H1 (cell line): ENCODE measurements around the gene TPM1. TPM values are rescaled to one million over a fixed set of nuclear protein-coding genes. Genes with fewer than 3 reads are reported as not detected.

Experiments
- CTCF ChIA-PET: fragments of 300-600 bp; sonication (Branson Sonifier 250); formaldehyde crosslinking; loops from one replicate; lab custom pipeline; 2021; ENCODE audit not compliant: partially characterized antibody; lab: Charles Lee
- POLR2A ChIA-PET: fragments of 300-600 bp; sonication (Branson Sonifier 250); formaldehyde crosslinking; loops from one replicate; lab custom pipeline; 2021; ENCODE audit warnings: inconsistent platforms; ENCODE audit not compliant: partially characterized antibody; lab: Charles Lee
- DNase-seq, 2 experiments: peaks; one replicate each; pipeline versions ENCODE4 v3.0.0 to v3.0.0-alpha.2; 2010 to 2022; ENCODE audit warnings: low spot score in 2 of 2, low read depth in 1 of 2, mixed read lengths in 1 of 2
- FAIRE-seq: peaks from 2 replicates; lab custom pipeline; 2011; peaks lifted over from hg19 to GRCh38; lab: Jason Lieb, UNC
- H2AFZ ChIP-seq: 2 replicates; pipeline ENCODE4 v1.8.1; 2012; ENCODE audit warnings: low read length, inconsistent platforms
- H2AK5ac ChIP-seq: 2 replicates; pipeline ENCODE4 v1.6.1; 2013; ENCODE audit warnings: low read depth, low read length
- H2BK120ac ChIP-seq: replicated peaks from 2 replicates; pipeline ENCODE3; 2013; ENCODE audit warnings: low read depth, low read length, inconsistent platforms
- H2BK12ac ChIP-seq: 2 replicates; pipeline ENCODE4 v1.6.1; 2013; ENCODE audit warnings: low read depth, low read length
- H2BK15ac ChIP-seq: 2 replicates; pipeline ENCODE4 v1.6.1; 2013; ENCODE audit warnings: low read length
- H2BK20ac ChIP-seq: 2 replicates; pipeline ENCODE4 v1.6.1; 2013; ENCODE audit warnings: low read length
- H2BK5ac ChIP-seq: 2 replicates; pipeline ENCODE4 v1.6.1; 2013; ENCODE audit warnings: low read depth, low read length
- H3K14ac ChIP-seq: 2 replicates; pipeline ENCODE4 v1.6.1; 2013; ENCODE audit warnings: inconsistent platforms; ENCODE audit not compliant: insufficient read length
- H3K18ac ChIP-seq: 2 replicates; pipeline ENCODE4 v1.6.1; 2013; ENCODE audit warnings: low read length; ENCODE audit errors: extremely low read depth
- H3K23ac ChIP-seq: 2 replicates; pipeline ENCODE4 v1.6.1; 2013; ENCODE audit warnings: inconsistent platforms; ENCODE audit not compliant: insufficient read length
- H3K23me2 ChIP-seq: 2 replicates; pipeline ENCODE4 v1.6.1; 2013; ENCODE audit warnings: low read depth, low read length
- H3K27ac ChIP-seq: 2 replicates; pipeline ENCODE4 v1.6.1; 2011; ENCODE audit warnings: low read depth, low read length, inconsistent platforms
- H3K27me3 ChIP-seq, 4 experiments: replicated peaks in 1 of 4; 1 replicate in 1 of 4; 2 replicates in 3 of 4; pipeline versions ENCODE4 v1.6.1 to v1.8.1; 2011 to 2013; ENCODE audit warnings: low read length in 3 of 4, mild to moderate bottlenecking in 3 of 4, inconsistent platforms in 2 of 4, mixed read lengths in 2 of 4, moderate library complexity in 1 of 4; ENCODE audit not compliant: control insufficient read depth in 3 of 4, insufficient read depth in 3 of 4; ENCODE audit errors: extremely low read depth in 1 of 4
- H3K36me3 ChIP-seq, 4 experiments: 2 replicates each; pipeline versions ENCODE4 v1.6.1 to v1.8.1; 2011 to 2013; ENCODE audit warnings: mild to moderate bottlenecking in 4 of 4, low read length in 3 of 4, moderate library complexity in 2 of 4, control low read depth in 1 of 4, inconsistent platforms in 1 of 4; ENCODE audit not compliant: insufficient read depth in 4 of 4, control insufficient read depth in 2 of 4
- H3K4ac ChIP-seq: replicated peaks from 2 replicates; pipeline ENCODE3; 2013; ENCODE audit warnings: low read length, low read depth, mixed read lengths, inconsistent platforms; ENCODE audit not compliant: insufficient read length
- H3K4me1 ChIP-seq, 4 experiments: replicated peaks in 1 of 4; 1 replicate in 1 of 4; 2 replicates in 3 of 4; pipeline versions ENCODE4 v1.6.1 to v1.8.1; 2011 to 2013; ENCODE audit warnings: low read length in 3 of 4, inconsistent platforms in 2 of 4, mixed read lengths in 1 of 4; ENCODE audit not compliant: insufficient read depth in 4 of 4, control insufficient read depth in 3 of 4
- H3K4me2 ChIP-seq, 2 experiments: 2 replicates each; pipeline versions ENCODE4 v1.6.1 to v1.8.1; 2011 to 2013; ENCODE audit warnings: low read depth in 2 of 2, low read length in 2 of 2, control low read depth in 1 of 2, inconsistent platforms in 1 of 2, mild to moderate bottlenecking in 1 of 2; ENCODE audit not compliant: insufficient read depth in 1 of 2
- H3K4me3 ChIP-seq, 4 experiments: fragments of 200-600, 300-600 bp in 1 of 4; sonication (generic), shearing (Covaris generic), sonication (Bioruptor Twin) in 1 of 4; 2 replicates each; pipeline versions ENCODE4 v1.5.1 to v1.8.1; 2011 to 2016; ENCODE audit warnings: low read length in 4 of 4, low read depth in 3 of 4, control low read depth in 2 of 4, inconsistent platforms in 2 of 4, mild to moderate bottlenecking in 2 of 4, mixed read lengths in 1 of 4, moderate library complexity in 1 of 4; ENCODE audit not compliant: insufficient read depth in 2 of 4; ENCODE audit errors: extremely low read depth in 1 of 4
- H3K56ac ChIP-seq: replicated peaks from 2 replicates; pipeline ENCODE3; 2013; ENCODE audit warnings: low read depth, mild to moderate bottlenecking, mixed read lengths, low read length, inconsistent platforms; ENCODE audit not compliant: insufficient read length
- H3K79me1 ChIP-seq: 2 replicates; pipeline ENCODE4 v1.6.1; 2013; ENCODE audit warnings: low read depth, low read length, control low read depth
- H3K79me2 ChIP-seq, 2 experiments: 2 replicates each; pipeline versions ENCODE4 v1.6.1 to v1.8.1; 2012 to 2013; ENCODE audit warnings: low read length in 2 of 2, mild to moderate bottlenecking in 2 of 2, inconsistent platforms in 1 of 2; ENCODE audit not compliant: insufficient read depth in 2 of 2, control insufficient read depth in 1 of 2
- H3K9ac ChIP-seq, 4 experiments: replicated peaks in 1 of 4; 1 replicate in 1 of 4; 2 replicates in 3 of 4; pipeline versions ENCODE4 v1.6.1 to v1.8.1; 2011 to 2013; ENCODE audit warnings: low read depth in 3 of 4, low read length in 3 of 4, control low read depth in 2 of 4, mild to moderate bottlenecking in 2 of 4, moderate library complexity in 2 of 4, inconsistent platforms in 1 of 4; ENCODE audit errors: extremely low read depth in 1 of 4
- H3K9me3 ChIP-seq, 2 experiments: 2 replicates each; pipeline versions ENCODE4 v1.6.1 to v1.8.1; 2012 to 2013; ENCODE audit warnings: mild to moderate bottlenecking in 2 of 2, moderate library complexity in 2 of 2, control low read depth in 1 of 2, inconsistent platforms in 1 of 2, low read depth in 1 of 2, low read length in 1 of 2, mixed read lengths in 1 of 2; ENCODE audit not compliant: insufficient read depth in 2 of 2
- H4K20me1 ChIP-seq, 2 experiments: replicated peaks in 1 of 2; 2 replicates each; pipeline versions ENCODE3 to v1.8.1; 2011 to 2013; ENCODE audit warnings: inconsistent platforms in 2 of 2, low read length in 2 of 2, mild to moderate bottlenecking in 1 of 2; ENCODE audit not compliant: insufficient read depth in 2 of 2, control insufficient read depth in 1 of 2
- H4K5ac ChIP-seq: 2 replicates; pipeline ENCODE4 v1.6.1; 2013; ENCODE audit warnings: low read length, low read depth, mixed read lengths, inconsistent platforms; ENCODE audit not compliant: insufficient read length
- H4K8ac ChIP-seq: 2 replicates; pipeline ENCODE4 v1.8.0; 2013; ENCODE audit warnings: mild to moderate bottlenecking, moderate library complexity, low read length, inconsistent platforms; ENCODE audit not compliant: insufficient read depth; ENCODE audit errors: extremely low read depth
- H4K91ac ChIP-seq: replicated peaks from 2 replicates; pipeline ENCODE3; 2013; ENCODE audit warnings: low read length, mixed read lengths, inconsistent platforms; ENCODE audit not compliant: insufficient read length
- KDM5A ChIP-seq: fragments of 200-600 bp; IDR thresholded peaks from 2 replicates; pipeline ENCODE4 v1.7.1; 2012; ENCODE audit warnings: mild to moderate bottlenecking, low read length, inconsistent platforms, mixed read lengths
- POLR2AphosphoS5 ChIP-seq: IDR thresholded peaks from 2 replicates; pipeline ENCODE4 v1.6.1; 2011; ENCODE audit warnings: low read depth, low read length
- WGBS, 2 experiments: shearing (Covaris generic) in 1 of 2; methylation state at CpG; one replicate each; pipeline versions ENCODE4 v1.1.6 to v1.1.7; 2013 to 2015; ENCODE audit warnings: low lambda C conversion rate in 2 of 2, mixed read lengths in 2 of 2, inconsistent platforms in 1 of 2, low coverage in 1 of 2, missing lambda C conversion rate in 1 of 2; ENCODE audit not compliant: insufficient replicate concordance in 2 of 2, insufficient coverage in 1 of 2, insufficient read length in 1 of 2; ENCODE audit errors: extremely low coverage in 1 of 2, missing lambda C conversion rate in 1 of 2; 5-methylcytosine and 5-hydroxymethylcytosine counted together
- polyA plus RNA-seq, 7 experiments: library from polyadenylated mRNA; depleted of rRNA in 3 of 7; stranded (reverse) in 5 of 7; unstranded in 2 of 7; fragments of >200 nt in 5 of 7; fragments of 200-250 nt in 2 of 7; gene quantifications; 1 replicate in 5 of 7; 2 replicates in 1 of 7; 4 replicates in 1 of 7; pipeline versions ENCODE4 v1.2.1 to v1.2.3, GENCODE V29; 2011 to 2013; ENCODE audit warnings: missing spikeins in 2 of 7, mixed read lengths in 2 of 7
- total RNA-seq: library from RNA; stranded (reverse); fragmentation: NEBNext Ultra II Directional; extraction: Animal tissue kit (Norgen Biotek cat#: 25700); gene quantifications from 2 replicates; pipeline ENCODE4 v1.2.1, GENCODE V29; 2021

The TPM1 gene
- total and polyA plus RNA-seq, 2 of the 8 experiments (the other 6 are each of a cell fraction or from before 2014, with no cell fraction given) = 258 to 579 TPM

- Histone ChIP-seq H3K9me3 (no peaks in the 10 kb centered on the region), H3K9ac (peak overlapping the region in 2 of 4 experiments; percentile 10 to 20; a peak in 4 of 7 replicates), H2BK120ac (no peak overlapping the region), H4K20me1 (peaks cover 3 to 14% of the 10 kb centered on the region in 2 experiments), H3K79me1 (no peaks in the 10 kb centered on the region; the same call in 1 of the 2 replicates), H3K4me3 (peak overlapping the region; percentile 11 to 98 (median 69); a peak in 6 of 8 replicates), H2BK12ac (no peak overlapping the region), H2BK15ac (no peak overlapping the region), H4K8ac (no peak overlapping the region), H3K56ac (no peak overlapping the region), H4K5ac (peak overlapping the region; percentile 25), H3K4me1 (peaks cover 13 to 37% (median 23%) of the 10 kb centered on the region in 4 experiments), H3K4ac (no peak overlapping the region), H3K36me3 (peaks cover 10 to 68% (median 23%) of the 10 kb centered on the region in 4 experiments; a peak in 7 of 8 replicates), H2AK5ac (no peak overlapping the region), H3K18ac (peak overlapping the region; percentile 80), H2BK20ac (no peak overlapping the region), H2AFZ (no peak overlapping the region), H4K91ac (no peak overlapping the region), H3K23ac (no peak overlapping the region), H3K4me2 (peak overlapping the region; percentile 87 to 94), H3K14ac (no peak overlapping the region), H3K27ac (peak overlapping the region; percentile 9; the same call in 1 of the 2 replicates), H3K27me3 (no peaks in the 10 kb centered on the region), H3K79me2 (peaks cover 0 to 55% of the 10 kb centered on the region in 2 experiments; a peak in 3 of 4 replicates), H3K23me2 (peaks cover 18% of the 10 kb centered on the region; the same call in 1 of the 2 replicates), H2BK5ac (peak overlapping the region; percentile 53)
- POLR2A ChIA-PET = interaction anchor here (1.0 to 30.9 kb wide), 35 partner anchors 8 to 410 kb away, joined by 3 to 635 read pairs (median 6); partner anchors contain the start of gene APH1B
- no peak for DNase-seq
- 75% methylated on average over 8 of the region's 8 CpGs; no CpG with 5 or more reads in 1 of the 2 experiments for WGBS, 2 experiments
- CTCF ChIA-PET = interaction anchor here (0.6 to 7.1 kb wide), 47 partner anchors 8 to 553 kb away, joined by 3 to 58 read pairs (median 5); no protein-coding TSS in a partner anchor
- FAIRE-seq = no peak
- no peak for TF ChIP-seq POLR2AphosphoS5
- TF ChIP-seq KDM5A = no peak
Measured at GRCh38 chr15:63046917-63047760, 4.6 kb downstream of the TPM1 start.
